Fibroblast of lung (primary cell): ENCODE data around the gene ZFAND2B.

Source experiments
- CTCF ChIP-seq, 2 donors: IDR thresholded peaks in 1 of 2; conservative IDR thresholded peaks in 1 of 2; 1 replicate in 1 of 2; 2 replicates in 1 of 2; pipeline ENCODE4 v1.5.1; 2011 to 2012; ENCODE audit warnings: low read length in 2 of 2, control low read depth in 1 of 2, inconsistent platforms in 1 of 2, low read depth in 1 of 2, mild to moderate bottlenecking in 1 of 2
- EZH2 ChIP-seq: IDR thresholded peaks from 2 replicates; pipeline ENCODE4 v1.5.1; 2012; ENCODE audit warnings: low read length, control low read depth, mild to moderate bottlenecking; ENCODE audit errors: missing control alignments

- TF ChIP-seq CTCF (conservative IDR thresholded peaks at IDR 0.05 in 1 of 2, IDR thresholded peaks at IDR 0.05 in 1 of 2; ENCODE audit: low read depth in 1 of 2, low read length in 2 of 2): peak; percentile 73 to 77
- TF ChIP-seq EZH2: no peak
Observed at GRCh38 chr2:219171231-219171651, 35.3 kb upstream of the ZFAND2B start.
